ENCODE results near the gene MRTFA.

- TF ChIP-seq POLR2A (IDR thresholded peaks at IDR 0.05; ENCODE audit: low read length) (no peak), GATA1 (IDR thresholded peaks at IDR 0.05; ENCODE audit: low read depth, low read length) (no peak)
Observed at GRCh38 chr22:40400159-40400558, 236.4 kb downstream of the MRTFA start.

All from erythroblast (primary cell).